Measurements from ENCODE around the gene CASKIN1. TPM values are rescaled to one million over a fixed set of nuclear protein-coding genes. Genes with fewer than 3 reads are reported as not detected.

CASKIN1 gene
- total and polyA plus RNA-seq, 8 donors: 0.61 to 2.1 (median 1.1) TPM

DNA sequence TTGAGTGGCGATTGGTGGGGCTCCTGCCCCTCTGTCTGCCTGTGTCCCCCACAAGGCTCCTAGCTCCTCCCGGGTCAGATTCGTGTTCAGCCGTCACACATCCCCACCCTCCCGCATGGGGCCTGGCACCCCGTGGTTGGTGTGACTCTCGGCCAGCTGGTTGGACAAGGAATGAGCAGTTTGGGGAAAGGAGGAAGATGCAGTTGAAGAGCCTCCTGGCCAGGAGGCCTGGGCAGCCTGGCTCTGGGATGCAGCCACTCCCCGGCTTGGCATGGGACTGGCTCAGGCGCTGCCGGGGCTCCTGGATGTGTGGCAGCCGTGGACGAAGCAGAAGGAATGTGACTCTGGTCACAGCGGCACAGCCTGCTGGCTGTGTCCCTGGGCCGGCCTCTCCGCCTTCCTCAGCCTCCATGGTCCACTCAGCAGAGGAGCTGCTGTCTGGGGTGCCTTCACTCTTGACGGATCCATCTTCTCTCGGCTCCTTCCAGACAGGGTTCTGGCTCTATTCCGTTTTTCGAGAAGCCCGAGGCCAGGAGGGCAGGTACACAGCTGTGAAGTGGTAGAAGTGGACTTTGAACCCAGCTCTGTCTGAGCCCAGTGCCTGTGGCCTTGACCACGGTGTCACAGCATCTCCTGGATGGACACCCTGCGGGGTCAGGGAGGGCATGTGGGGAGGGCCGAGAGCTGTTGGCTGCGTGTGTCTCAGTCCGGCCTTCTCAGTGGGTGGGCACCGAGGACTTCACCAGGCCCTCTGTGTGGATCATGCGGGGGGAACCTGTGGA lies 38.7 kb downstream of the CASKIN1 start:
- peak in 3 of 6 donors; percentile 42 to 54 (median 42) for DNase-seq

DNA sequence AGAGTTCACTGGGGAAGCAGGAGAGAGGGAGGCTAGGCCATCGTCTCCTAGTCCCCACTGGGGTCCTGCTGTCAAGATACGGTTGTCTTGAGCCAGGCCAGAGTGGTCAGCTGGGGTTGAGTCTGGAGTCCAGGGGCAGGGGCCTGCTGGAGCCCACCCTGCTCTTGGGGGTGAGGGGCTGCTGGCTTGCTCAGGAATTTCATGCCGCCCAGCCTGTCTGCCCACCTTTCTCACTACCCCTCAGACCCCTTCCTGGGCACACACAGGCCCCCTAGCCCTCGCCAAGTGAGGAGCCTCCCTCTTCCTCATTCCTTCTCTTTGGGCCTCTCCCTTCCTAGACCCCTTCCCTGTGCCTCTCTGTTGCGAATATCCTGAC lies 39.6 kb downstream of the CASKIN1 start:
- ATAC-seq (no peak), DNase-seq (peak in 1 of 6 donors; percentile 18), FAIRE-seq (no peak)
- no peaks in the 10 kb centered on the region for H3K9me3 ChIP-seq
- intact Hi-C loops (cut with DNase I): no loop called here
- H3K4me1 ChIP-seq: peaks cover 23 to 31% (median 30%) of the 10 kb centered on the region in 3 donors
- H3K36me3 ChIP-seq: no peaks in the 10 kb centered on the region
- H3K4me3 ChIP-seq: peak overlapping the region in 2 of 4 donors; percentile 52 to 59
- TF ChIP-seq, protein P1, sequence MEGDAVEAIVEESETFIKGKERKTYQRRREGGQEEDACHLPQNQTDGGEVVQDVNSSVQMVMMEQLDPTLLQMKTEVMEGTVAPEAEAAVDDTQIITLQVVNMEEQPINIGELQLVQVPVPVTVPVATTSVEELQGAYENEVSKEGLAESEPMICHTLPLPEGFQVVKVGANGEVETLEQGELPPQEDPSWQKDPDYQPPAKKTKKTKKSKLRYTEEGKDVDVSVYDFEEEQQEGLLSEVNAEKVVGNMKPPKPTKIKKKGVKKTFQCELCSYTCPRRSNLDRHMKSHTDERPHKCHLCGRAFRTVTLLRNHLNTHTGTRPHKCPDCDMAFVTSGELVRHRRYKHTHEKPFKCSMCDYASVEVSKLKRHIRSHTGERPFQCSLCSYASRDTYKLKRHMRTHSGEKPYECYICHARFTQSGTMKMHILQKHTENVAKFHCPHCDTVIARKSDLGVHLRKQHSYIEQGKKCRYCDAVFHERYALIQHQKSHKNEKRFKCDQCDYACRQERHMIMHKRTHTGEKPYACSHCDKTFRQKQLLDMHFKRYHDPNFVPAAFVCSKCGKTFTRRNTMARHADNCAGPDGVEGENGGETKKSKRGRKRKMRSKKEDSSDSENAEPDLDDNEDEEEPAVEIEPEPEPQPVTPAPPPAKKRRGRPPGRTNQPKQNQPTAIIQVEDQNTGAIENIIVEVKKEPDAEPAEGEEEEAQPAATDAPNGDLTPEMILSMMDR (IDR thresholded peaks at IDR 0.05): no peak
- no peaks in the 10 kb centered on the region for H3K27me3 ChIP-seq
- peak overlapping the region in 2 of 4 donors; percentile 39 to 60 for H3K27ac ChIP-seq
- 65 to 72% methylated on average over 5 of the region's 5 CpGs for WGBS, 2 donors

More for the DNA sequence above, 38.7 kb downstream of the CASKIN1 start:
- Histone ChIP-seq H3K4me1 (peaks cover 14 to 24% (median 22%) of the 10 kb centered on the region in 3 donors), H3K36me3 (no peaks in the 10 kb centered on the region), H3K9me3 (no peaks in the 10 kb centered on the region), H3K4me3 (peak overlapping the region in 1 of 4 donors; percentile 17), H3K27me3 (no peaks in the 10 kb centered on the region), H3K27ac (peak overlapping the region in 3 of 4 donors; percentile 22 to 39 (median 34))
- intact Hi-C loops (cut with DNase I): no loop called here
- WGBS, 2 donors: 29 to 31% methylated on average over 27 of the region's 27 CpGs
- FAIRE-seq (no peak), ATAC-seq (no peak)
- TF ChIP-seq, protein P1 (IDR thresholded peaks at IDR 0.05): no peak

- Histone ChIP-seq H3K4me3 (peak overlapping the region; percentile 44 to 59 (median 50)), H3K9me3 (no peaks in the 10 kb centered on the region), H3K27me3 (no peaks in the 10 kb centered on the region), H3K4me1 (peaks cover 29 to 37% (median 36%) of the 10 kb centered on the region in 3 donors), H3K36me3 (no peaks in the 10 kb centered on the region), H3K27ac (peak overlapping the region in 3 of 4 donors; percentile 23 to 60 (median 47))
- TF ChIP-seq, protein P1 (IDR thresholded peaks at IDR 0.05): no peak
- ATAC-seq (no peak), FAIRE-seq (no peak), DNase-seq (peak in 3 of 6 donors; percentile 39 to 83 (median 60))
- 7 to 9% methylated on average over 36 to 42 of the region's 47 CpGs for WGBS, 2 donors
- intact Hi-C loops (cut with DNase I): no loop called here
Measured at GRCh38 chr16:2155977-2156848, 40.2 kb downstream of the CASKIN1 start.

GRCh38 chr16:2155091-2155950 lies 41.1 kb downstream of the CASKIN1 start, which contains the start of gene TRAF7:
Gene TRAF7 (plus strand): TSS chr16:2155782. CDS start chr16:2163921, 8,139 bp downstream.
- peak; percentile 98 for FAIRE-seq
- TF ChIP-seq, protein P1 (IDR thresholded peaks at IDR 0.05): no peak
- H3K9me3 ChIP-seq: no peaks in the 10 kb centered on the region
- H3K4me3 ChIP-seq: peak within 1 kb of the TSS; percentile 48 to 86 (median 58)
- H3K4me1 ChIP-seq: peaks cover 32 to 43% (median 41%) of the 10 kb centered on the region in 3 donors
- WGBS, 2 donors: 0% methylated on average over 78 to 94 of the region's 94 CpGs
- no peaks in the 10 kb centered on the region for H3K36me3 ChIP-seq
- ATAC-seq: peak; percentile 77 to 86 (median 80)
- intact Hi-C loops (cut with DNase I): no loop called here
- no peaks in the 10 kb centered on the region for H3K27me3 ChIP-seq
- peak within 1 kb of the TSS; percentile 55 to 79 (median 70) for H3K27ac ChIP-seq
- peak; percentile 97 to 100 (median 99) for DNase-seq

Measured in pancreas (tissue), 10 donors.